ENCODE results near the gene PTCH1. TPM values are rescaled to one million over a fixed set of nuclear protein-coding genes. Genes with fewer than 3 reads are reported as not detected.

PTCH1 gene
- polyA plus RNA-seq (ENCODE audit: insufficient read length): 7.3 TPM

- DNase-seq: peak; percentile 50
Observed at GRCh38 chr9:95516734-95517558, at the start of gene PTCH1. Gene PTCH1, minus strand, starts transcription at chr9:95516971.

- no peak for DNase-seq
Observed at GRCh38 chr9:95565982-95566381, 49.2 kb upstream of the PTCH1 start.

GRCh38 chr9:95561913-95562312, 45.1 kb upstream of the PTCH1 start:
- DNase-seq: no peak

GRCh38 chr9:95557142-95557541, 40.4 kb upstream of the PTCH1 start:
- DNase-seq: no peak

- no peak for DNase-seq
Observed at GRCh38 chr9:95556521-95556920, 39.8 kb upstream of the PTCH1 start.

GRCh38 chr9:95552814-95553546, 36.2 kb upstream of the PTCH1 start:
- DNase-seq: peak; percentile 50

- no peak for DNase-seq
Observed at GRCh38 chr9:95552255-95552654, 35.5 kb upstream of the PTCH1 start.

- DNase-seq: no peak
Observed at GRCh38 chr9:95551406-95551805, 34.6 kb upstream of the PTCH1 start.

GRCh38 chr9:95545831-95546567, 29.2 kb upstream of the PTCH1 start:
- DNase-seq: no peak

- no peak for DNase-seq
Observed at GRCh38 chr9:95533996-95534680, 17.4 kb upstream of the PTCH1 start.

GRCh38 chr9:95529910-95530309, 13.1 kb upstream of the PTCH1 start:
- DNase-seq: no peak

- DNase-seq: no peak
Observed at GRCh38 chr9:95528908-95529502, 12.2 kb upstream of the PTCH1 start.

GRCh38 chr9:95522871-95523370, 6.2 kb upstream of the PTCH1 start:
- DNase-seq: no peak

- DNase-seq: no peak
Observed at GRCh38 chr9:95521699-95522098, 4.9 kb upstream of the PTCH1 start.

- DNase-seq: no peak
Observed at GRCh38 chr9:95517559-95518425, 1.0 kb upstream of the PTCH1 start.

GRCh38 chr9:95516221-95516733, 494 bp downstream of the PTCH1 start:
- no peak for DNase-seq

- DNase-seq: no peak
Observed at GRCh38 chr9:95515272-95516113, 1.3 kb downstream of the PTCH1 start.

GRCh38 chr9:95514342-95514741, 2.4 kb downstream of the PTCH1 start:
- no peak for DNase-seq

- no peak for DNase-seq
Observed at GRCh38 chr9:95513711-95514110, 3.1 kb downstream of the PTCH1 start.

GRCh38 chr9:95512709-95513095, 4.1 kb downstream of the PTCH1 start:
- DNase-seq: no peak

Data from hindlimb muscle (tissue), 1 donor.